ENCODE data around the gene GLE1.

GLE1 gene

GRCh38 chr9:128494108-128494745 is 10.3 kb upstream of the GLE1 start:
- Histone ChIP-seq H3K4ac (ENCODE audit: low read depth, low read length) (no peak overlapping the region), H2AK5ac (ENCODE audit: low read length) (no peak overlapping the region), H2BK15ac (replicated peaks; ENCODE audit: low read depth) (no peak overlapping the region), H4K8ac (ENCODE audit: low read depth, low read length) (no peak overlapping the region), H3K27ac (ENCODE audit: low read depth, low read length) (no peak overlapping the region), H3K56ac (ENCODE audit: low read length) (no peak overlapping the region), H3K18ac (ENCODE audit: low read length) (no peak overlapping the region), H3K23ac (ENCODE audit: low read length) (no peak overlapping the region), H4K5ac (ENCODE audit: low read length) (no peak overlapping the region), H3K79me2 (ENCODE audit: control insufficient read depth, insufficient read depth, low read length) (no peaks in the 10 kb centered on the region), H2BK5ac (ENCODE audit: low read length) (no peak overlapping the region), H3K27me3 (ENCODE audit: insufficient read depth, low read length, poor library complexity) (no peaks in the 10 kb centered on the region), H3K9ac (ENCODE audit: low read length) (no peak overlapping the region), H3K79me1 (ENCODE audit: low read length) (no peaks in the 10 kb centered on the region), H3K4me3 (ENCODE audit: low read length) (no peak overlapping the region), H3K4me2 (ENCODE audit: low read length) (no peak overlapping the region), H2BK120ac (ENCODE audit: low read depth, low read length) (no peak overlapping the region), H3K4me1 (ENCODE audit: control insufficient read depth, low read depth, low read length) (no peaks in the 10 kb centered on the region), H3K36me3 (ENCODE audit: control insufficient read depth, insufficient read depth, low read length) (peaks cover 26% of the 10 kb centered on the region)
- no peak for DNase-seq
- no CpG with 5 or more reads among the region's 13 CpGs for WGBS (ENCODE audit: extremely low coverage, insufficient coverage, low lambda C conversion rate)

- Histone ChIP-seq H2AK5ac (ENCODE audit: low read length) (no peak overlapping the region), H3K56ac (ENCODE audit: low read length) (no peak overlapping the region), H3K4me2 (ENCODE audit: low read length) (no peak overlapping the region), H3K27ac (ENCODE audit: low read depth, low read length) (no peak overlapping the region), H3K4me1 (ENCODE audit: control insufficient read depth, low read depth, low read length) (no peaks in the 10 kb centered on the region), H3K79me1 (ENCODE audit: low read length) (no peaks in the 10 kb centered on the region), H3K4ac (ENCODE audit: low read depth, low read length) (no peak overlapping the region), H2BK5ac (ENCODE audit: low read length) (no peak overlapping the region), H2BK15ac (replicated peaks; ENCODE audit: low read depth) (no peak overlapping the region), H4K5ac (ENCODE audit: low read length) (no peak overlapping the region), H3K36me3 (ENCODE audit: control insufficient read depth, insufficient read depth, low read length) (peaks cover 26% of the 10 kb centered on the region), H3K27me3 (ENCODE audit: insufficient read depth, low read length, poor library complexity) (no peaks in the 10 kb centered on the region), H2BK120ac (ENCODE audit: low read depth, low read length) (no peak overlapping the region), H3K23ac (ENCODE audit: low read length) (no peak overlapping the region), H3K79me2 (ENCODE audit: control insufficient read depth, insufficient read depth, low read length) (no peaks in the 10 kb centered on the region), H3K9ac (ENCODE audit: low read length) (no peak overlapping the region), H4K8ac (ENCODE audit: low read depth, low read length) (no peak overlapping the region), H3K4me3 (ENCODE audit: low read length) (no peak overlapping the region), H3K18ac (ENCODE audit: low read length) (no peak overlapping the region)
- WGBS (ENCODE audit: extremely low coverage, insufficient coverage, low lambda C conversion rate): no CpG with 5 or more reads among the region's 5 CpGs
- DNase-seq: no peak
Measured at GRCh38 chr9:128494746-128495129, 9.8 kb upstream of the GLE1 start.

GRCh38 chr9:128495296-128495695 is 9.2 kb upstream of the GLE1 start:
- no peaks in the 10 kb centered on the region for H3K79me2 ChIP-seq (ENCODE audit: control insufficient read depth, insufficient read depth, low read length)
- H3K27me3 ChIP-seq (ENCODE audit: insufficient read depth, low read length, poor library complexity): no peaks in the 10 kb centered on the region
- H3K23ac ChIP-seq (ENCODE audit: low read length): no peak overlapping the region
- no peak overlapping the region for H3K9ac ChIP-seq (ENCODE audit: low read length)
- no peak overlapping the region for H2AK5ac ChIP-seq (ENCODE audit: low read length)
- peaks cover 26% of the 10 kb centered on the region for H3K36me3 ChIP-seq (ENCODE audit: control insufficient read depth, insufficient read depth, low read length)
- no peak overlapping the region for H2BK120ac ChIP-seq (ENCODE audit: low read depth, low read length)
- H4K8ac ChIP-seq (ENCODE audit: low read depth, low read length): no peak overlapping the region
- H2BK5ac ChIP-seq (ENCODE audit: low read length): no peak overlapping the region
- no peak for DNase-seq
- H2BK15ac ChIP-seq (replicated peaks; ENCODE audit: low read depth): no peak overlapping the region
- H3K27ac ChIP-seq (ENCODE audit: low read depth, low read length): no peak overlapping the region
- no peak overlapping the region for H3K4me2 ChIP-seq (ENCODE audit: low read length)
- no CpG with 5 or more reads among the region's 1 CpG for WGBS (ENCODE audit: extremely low coverage, insufficient coverage, low lambda C conversion rate)
- H3K4me3 ChIP-seq (ENCODE audit: low read length): no peak overlapping the region
- H4K5ac ChIP-seq (ENCODE audit: low read length): no peak overlapping the region
- no peaks in the 10 kb centered on the region for H3K79me1 ChIP-seq (ENCODE audit: low read length)
- no peak overlapping the region for H3K4ac ChIP-seq (ENCODE audit: low read depth, low read length)
- no peaks in the 10 kb centered on the region for H3K4me1 ChIP-seq (ENCODE audit: control insufficient read depth, low read depth, low read length)
- no peak overlapping the region for H3K18ac ChIP-seq (ENCODE audit: low read length)
- no peak overlapping the region for H3K56ac ChIP-seq (ENCODE audit: low read length)

- H3K79me2 ChIP-seq (ENCODE audit: control insufficient read depth, insufficient read depth, low read length): no peaks in the 10 kb centered on the region
- H4K8ac ChIP-seq (ENCODE audit: low read depth, low read length): no peak overlapping the region
- peak; percentile 62 for DNase-seq
- no peak overlapping the region for H3K9ac ChIP-seq (ENCODE audit: low read length)
- no peak overlapping the region for H3K27ac ChIP-seq (ENCODE audit: low read depth, low read length)
- no peak overlapping the region for H2AK5ac ChIP-seq (ENCODE audit: low read length)
- H3K4me1 ChIP-seq (ENCODE audit: control insufficient read depth, low read depth, low read length): no peaks in the 10 kb centered on the region
- no peak overlapping the region for H2BK5ac ChIP-seq (ENCODE audit: low read length)
- H3K4ac ChIP-seq (ENCODE audit: low read depth, low read length): no peak overlapping the region
- no peak overlapping the region for H2BK15ac ChIP-seq (replicated peaks; ENCODE audit: low read depth)
- H3K56ac ChIP-seq (ENCODE audit: low read length): no peak overlapping the region
- no peak overlapping the region for H3K23ac ChIP-seq (ENCODE audit: low read length)
- H3K79me1 ChIP-seq (ENCODE audit: low read length): no peaks in the 10 kb centered on the region
- H3K27me3 ChIP-seq (ENCODE audit: insufficient read depth, low read length, poor library complexity): no peaks in the 10 kb centered on the region
- no peak overlapping the region for H3K18ac ChIP-seq (ENCODE audit: low read length)
- no peak overlapping the region for H2BK120ac ChIP-seq (ENCODE audit: low read depth, low read length)
- H3K4me3 ChIP-seq (ENCODE audit: low read length): no peak overlapping the region
- WGBS (ENCODE audit: extremely low coverage, insufficient coverage, low lambda C conversion rate): no CpG with 5 or more reads among the region's 6 CpGs
- no peak overlapping the region for H4K5ac ChIP-seq (ENCODE audit: low read length)
- no peak overlapping the region for H3K4me2 ChIP-seq (ENCODE audit: low read length)
- peaks cover 26% of the 10 kb centered on the region for H3K36me3 ChIP-seq (ENCODE audit: control insufficient read depth, insufficient read depth, low read length)
Measured at GRCh38 chr9:128495804-128496417, 8.6 kb upstream of the GLE1 start.

GRCh38 chr9:128497824-128498610 is 6.5 kb upstream of the GLE1 start:
- Histone ChIP-seq H3K56ac (ENCODE audit: low read length) (no peak overlapping the region), H2AK5ac (ENCODE audit: low read length) (no peak overlapping the region), H3K36me3 (ENCODE audit: control insufficient read depth, insufficient read depth, low read length) (peaks cover 23% of the 10 kb centered on the region), H3K4me3 (ENCODE audit: low read length) (no peak overlapping the region), H3K27ac (ENCODE audit: low read depth, low read length) (no peak overlapping the region), H2BK120ac (ENCODE audit: low read depth, low read length) (no peak overlapping the region), H3K4ac (ENCODE audit: low read depth, low read length) (no peak overlapping the region), H2BK5ac (ENCODE audit: low read length) (no peak overlapping the region), H3K23ac (ENCODE audit: low read length) (no peak overlapping the region), H3K27me3 (ENCODE audit: insufficient read depth, low read length, poor library complexity) (no peaks in the 10 kb centered on the region), H4K5ac (ENCODE audit: low read length) (no peak overlapping the region), H3K79me2 (ENCODE audit: control insufficient read depth, insufficient read depth, low read length) (no peaks in the 10 kb centered on the region), H3K79me1 (ENCODE audit: low read length) (no peaks in the 10 kb centered on the region), H3K4me1 (ENCODE audit: control insufficient read depth, low read depth, low read length) (no peaks in the 10 kb centered on the region), H3K9ac (ENCODE audit: low read length) (no peak overlapping the region), H4K8ac (ENCODE audit: low read depth, low read length) (no peak overlapping the region), H3K18ac (ENCODE audit: low read length) (no peak overlapping the region), H3K4me2 (ENCODE audit: low read length) (no peak overlapping the region), H2BK15ac (replicated peaks; ENCODE audit: low read depth) (no peak overlapping the region)
- DNase-seq: no peak
- no CpG with 5 or more reads among the region's 11 CpGs for WGBS (ENCODE audit: extremely low coverage, insufficient coverage, low lambda C conversion rate)
